Measurements from ENCODE around the gene PRR23E.

Gene PRR23E

GRCh38 chr3:127185962-127186674, 6.8 kb upstream of the PRR23E start:
- no peak for DNase-seq

DNA sequence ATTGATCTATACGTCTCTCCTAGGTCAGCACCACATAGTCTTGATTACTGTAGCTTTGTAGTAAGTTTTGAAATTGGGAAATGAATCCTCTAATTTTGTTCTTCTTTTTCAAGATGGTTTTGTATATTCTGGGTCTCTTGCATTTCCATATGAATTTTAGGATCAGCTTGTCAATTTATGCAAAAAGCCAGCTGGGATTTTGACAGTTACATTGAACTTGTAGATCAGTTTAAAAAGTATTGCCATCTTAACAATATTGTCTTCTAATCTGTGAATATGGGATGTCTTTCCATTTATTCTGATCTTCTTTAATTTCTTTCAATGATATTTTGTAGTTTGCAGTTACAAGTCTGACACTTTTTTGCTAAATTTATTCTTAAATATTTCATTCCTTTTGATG, 5.6 kb upstream of the PRR23E start:
- no peak for DNase-seq

GRCh38 chr3:127193341-127193740, 410 bp downstream of the PRR23E start:
- no peak for DNase-seq

DNA sequence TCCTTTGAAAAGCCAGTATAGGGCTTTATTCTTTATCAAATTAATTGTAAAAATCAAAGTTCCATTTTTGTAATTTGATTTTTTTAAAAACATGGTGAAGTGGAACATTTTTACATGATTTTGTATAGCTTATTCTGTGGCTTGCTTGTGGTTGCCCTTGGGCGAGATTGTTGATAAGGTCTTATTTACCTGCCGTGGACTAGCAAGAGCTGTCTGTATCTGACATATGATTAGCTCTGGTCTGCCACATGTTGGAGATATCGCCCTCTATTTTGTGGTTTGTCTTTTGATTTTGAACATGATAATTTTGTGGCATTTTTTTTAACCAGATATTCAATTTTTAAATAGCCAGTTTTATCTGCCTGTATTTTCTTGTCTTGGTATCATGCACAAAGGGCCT, 844 bp downstream of the PRR23E start:
- DNase-seq, result no peak

- DNase-seq, result no peak
Observed at GRCh38 chr3:127194601-127195187, 1.8 kb downstream of the PRR23E start.

GRCh38 chr3:127195417-127195816, 2.5 kb downstream of the PRR23E start:
- no peak for DNase-seq

- DNase-seq, result no peak
Observed at GRCh38 chr3:127196002-127196401, 3.1 kb downstream of the PRR23E start.

DNA sequence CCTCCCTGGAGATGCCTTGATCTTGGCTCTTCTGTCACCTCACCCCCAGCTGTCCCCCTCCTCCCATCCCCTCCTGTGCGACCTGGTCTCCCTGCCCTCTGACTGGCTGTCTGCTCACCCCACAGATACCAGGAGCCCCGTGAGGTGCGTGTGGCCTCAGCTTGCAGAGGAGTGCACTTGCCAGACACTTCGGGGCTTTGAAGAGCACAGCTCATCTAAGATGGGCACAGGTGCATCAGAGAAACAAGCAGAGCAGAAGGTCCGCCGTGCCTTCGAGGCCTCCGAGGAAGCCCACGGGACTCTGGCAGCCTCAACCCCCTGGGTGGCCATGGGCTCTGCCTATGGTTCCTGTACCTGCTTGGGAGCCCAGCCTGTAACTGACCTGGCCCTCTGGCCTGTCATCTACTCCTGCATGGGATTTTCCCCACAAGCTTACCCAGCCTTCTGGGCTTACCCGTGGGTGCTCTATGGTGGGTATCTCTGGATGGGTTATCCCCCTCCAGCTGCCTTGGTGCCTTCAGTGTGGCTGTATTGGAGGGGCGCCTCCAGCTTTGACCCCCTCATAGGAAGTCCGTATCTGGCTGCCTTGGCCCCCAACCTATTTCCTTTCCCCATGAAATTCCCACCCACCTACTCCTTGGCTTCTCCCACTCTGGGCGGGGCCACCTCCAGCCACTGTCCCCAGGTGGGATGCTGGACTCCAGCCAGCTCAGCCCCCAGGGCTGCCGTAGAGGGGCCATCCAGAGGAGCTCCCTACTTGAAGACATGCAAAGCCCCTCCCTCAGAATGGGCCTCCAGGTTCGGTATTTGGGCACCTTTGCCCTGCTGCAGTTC, 3.8 kb downstream of the PRR23E start:
- no peak for DNase-seq

DNA sequence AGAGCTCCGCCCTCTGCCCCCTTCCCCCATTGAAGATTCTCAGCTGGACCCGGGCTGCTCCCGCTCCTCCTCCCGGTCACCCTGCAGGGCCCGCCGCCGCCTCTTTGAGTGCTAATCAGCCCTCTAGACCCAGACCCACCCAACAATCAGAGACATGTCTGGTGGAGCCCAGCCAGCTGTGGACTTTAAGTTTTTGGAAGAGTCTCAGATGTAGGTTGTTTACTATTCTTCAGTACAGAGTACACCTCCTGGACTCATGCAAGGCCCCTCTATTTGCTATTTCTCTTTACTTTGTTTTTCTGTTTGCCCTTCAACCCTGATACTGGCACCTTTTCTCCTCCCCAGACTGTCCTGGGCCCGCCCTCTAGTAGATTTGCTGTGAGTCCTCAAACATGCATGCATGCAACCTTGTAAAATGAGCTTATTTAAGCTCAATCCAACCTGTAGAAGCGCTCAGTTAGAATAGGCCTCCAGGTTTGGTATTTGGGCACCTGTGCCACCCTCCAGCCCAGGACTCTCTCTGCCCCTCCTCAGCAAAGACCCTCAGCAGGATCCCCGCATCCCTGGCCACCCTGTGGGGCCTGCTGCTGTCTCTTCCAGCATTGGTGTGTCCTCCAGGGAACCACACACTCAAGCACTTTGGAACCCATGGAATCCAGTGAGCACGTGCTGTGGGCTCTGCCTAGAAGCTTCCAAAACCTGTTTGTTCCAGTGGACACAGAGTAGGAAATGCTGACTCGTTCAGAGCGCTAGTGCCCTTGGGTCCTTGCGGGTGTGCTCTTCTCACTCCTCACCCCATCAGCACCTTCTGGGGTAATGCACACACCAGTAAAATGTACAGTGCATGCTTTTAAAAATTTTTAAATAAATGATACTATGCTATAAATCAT, 4.6 kb downstream of the PRR23E start:
- DNase-seq, result no peak

GRCh38 chr3:127200086-127200691, 7.3 kb downstream of the PRR23E start:
- DNase-seq, result no peak

- DNase-seq, result no peak
Observed at GRCh38 chr3:127203024-127203423, 10.1 kb downstream of the PRR23E start.

DNA sequence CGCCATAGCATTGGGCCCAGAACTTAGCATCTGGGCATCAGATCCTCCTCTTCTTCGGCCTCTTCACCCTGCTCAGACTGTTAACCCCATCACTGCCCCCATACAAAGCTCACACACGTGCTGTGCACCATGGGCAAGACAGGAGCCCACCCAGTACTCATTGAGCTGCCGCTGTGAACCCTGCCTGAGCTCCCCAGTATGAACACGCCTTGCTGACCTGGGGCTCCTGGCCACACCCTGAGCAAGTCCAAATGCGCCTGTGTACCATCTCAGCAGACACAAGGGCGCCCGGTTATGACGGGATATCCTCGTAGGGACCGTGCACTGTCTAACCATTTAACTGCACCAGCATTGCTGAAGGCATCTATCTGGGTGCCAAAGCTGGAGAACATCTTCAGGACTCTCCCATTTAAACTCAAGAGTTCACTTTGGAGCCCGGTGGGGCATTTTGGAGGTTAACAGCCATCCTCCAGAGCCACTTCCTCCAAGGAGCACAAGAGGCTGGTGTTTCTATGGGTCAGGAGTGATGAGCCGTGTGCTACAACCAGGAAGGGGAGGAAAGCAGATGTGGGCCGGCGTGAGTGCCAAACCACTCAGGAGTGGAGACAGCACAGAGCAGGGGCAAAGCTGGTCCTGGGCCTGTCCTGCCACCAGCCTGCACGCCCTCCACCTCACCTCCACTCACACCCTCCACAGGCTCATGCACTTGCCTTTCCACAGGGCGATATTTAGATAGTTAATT, 12.1 kb downstream of the PRR23E start:
- DNase-seq, result no peak

GRCh38 chr3:127206154-127206553, 13.2 kb downstream of the PRR23E start:
- no peak for DNase-seq

GRCh38 chr3:127206611-127207516, 13.9 kb downstream of the PRR23E start:
- DNase-seq, result no peak

DNA sequence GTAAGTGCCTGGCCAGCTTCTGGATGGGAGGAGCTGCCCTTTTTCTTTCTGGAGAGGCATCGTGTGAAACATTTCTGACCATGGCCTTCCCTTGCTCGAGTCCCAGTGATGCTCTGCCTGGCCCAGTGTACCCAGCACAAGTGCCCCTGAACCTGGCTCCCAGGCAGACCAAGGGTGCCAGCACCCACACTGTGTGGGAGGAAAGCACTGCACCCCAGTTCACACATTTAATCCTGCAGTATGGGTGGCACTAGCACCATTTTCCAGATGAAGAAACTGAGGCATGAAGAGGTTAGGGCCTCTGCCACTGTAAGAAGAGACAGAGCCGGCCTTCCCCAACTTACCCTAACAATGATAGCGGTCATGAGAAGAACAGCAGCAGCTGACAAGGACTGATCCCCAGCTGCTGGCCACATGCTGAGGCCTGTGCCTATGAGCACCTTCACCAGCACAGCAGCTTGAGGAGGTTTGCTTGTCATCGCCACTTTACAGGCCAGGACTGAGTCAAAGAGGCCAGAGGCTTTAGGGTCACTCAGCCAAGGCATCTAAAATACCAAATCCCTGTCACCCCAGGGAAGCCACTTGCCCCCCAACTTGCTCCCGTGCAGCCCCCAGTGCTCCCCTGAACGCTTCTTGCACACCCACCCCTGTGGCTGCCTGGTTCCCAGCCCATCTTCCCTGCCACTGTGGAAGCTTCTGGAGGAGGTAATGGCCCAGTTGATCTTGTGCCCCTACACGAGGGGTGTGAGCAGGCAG, 15.0 kb downstream of the PRR23E start:
- no peak for DNase-seq

GRCh38 chr3:127208483-127209100, 15.7 kb downstream of the PRR23E start:
- DNase-seq, result no peak

- no peak for DNase-seq
Observed at GRCh38 chr3:127209155-127209839, 16.4 kb downstream of the PRR23E start.

- DNase-seq, result no peak
Observed at GRCh38 chr3:127209840-127210653, 17.1 kb downstream of the PRR23E start.
